ENCODE data around the gene PSME3IP1. TPM values are rescaled to one million over a fixed set of nuclear protein-coding genes. Genes with fewer than 3 reads are reported as not detected.

PSME3IP1 gene
- total and polyA plus RNA-seq, 2 experiments from 2014 or later, result 78.0 to 105 TPM

GRCh38 chr16:57185446-57185944 is 344 bp downstream of the PSME3IP1 start:
- peak overlapping the region; percentile 96 for H3K4me3 Mint-ChIP-seq
- H3K4me1 ChIP-seq (ENCODE audit: insufficient read depth), result peaks cover 30% of the 10 kb centered on the region

More at GRCh38 chr16:57185446-57185944, 344 bp downstream of the PSME3IP1 start:
- Histone ChIP-seq H3K4me3 (peak overlapping the region; percentile 97), H3F3A (replicated peaks; ENCODE audit: low read depth) (no peaks in the 10 kb centered on the region), H4K20me1 (replicated peaks; ENCODE audit: insufficient read depth) (peaks cover 10% of the 10 kb centered on the region), H3K36me3 (ENCODE audit: insufficient read depth) (no peaks in the 10 kb centered on the region), H3K27me3 (ENCODE audit: insufficient read depth) (no peaks in the 10 kb centered on the region), H2AFZ (peak overlapping the region; percentile 83; the same call in 1 of the 2 replicates), H3K9me2 (ENCODE audit: insufficient read depth) (no peaks in the 10 kb centered on the region), H3K4me2 (peak overlapping the region; percentile 99), H3K79me2 (replicated peaks; ENCODE audit: insufficient read depth) (peaks cover 85% of the 10 kb centered on the region), H3K27ac (ENCODE audit: low read depth) (peak overlapping the region; percentile 87)
- Mint-ChIP-seq H3K36me3 (ENCODE audit: low read depth) (no peaks in the 10 kb centered on the region), H3K4me1 (peaks cover 40% of the 10 kb centered on the region), H3K9me3 (no peaks in the 10 kb centered on the region), H3K27me3 (ENCODE audit: insufficient read depth, low read depth, poor library complexity) (peaks cover 14% of the 10 kb centered on the region), H3K27ac (peak overlapping the region; percentile 94)
- TF ChIP-seq CREB1 (CRISPR knock-in tag; IDR thresholded peaks at IDR 0.05; ENCODE audit: low read depth) (no peak), EZH2 (IDR thresholded peaks at IDR 0.05; ENCODE audit: low read depth, unreplicated experiment) (no peak), ZNF331 (CRISPR knock-in tag; IDR thresholded peaks at IDR 0.05; ENCODE audit: low read depth) (no peak), ZNF462 (CRISPR knock-in tag; IDR thresholded peaks at IDR 0.05) (no peak), ZNF114 (CRISPR knock-in tag; IDR thresholded peaks at IDR 0.05) (no peak), REST (IDR thresholded peaks at IDR 0.05; ENCODE audit: unreplicated experiment) (no peak), POLR2AphosphoS5 (IDR thresholded peaks at IDR 0.05; ENCODE audit: low read depth) (no peak), NANOG (IDR thresholded peaks at IDR 0.05; ENCODE audit: borderline replicate concordance) (no peak), JUNB (IDR thresholded peaks at IDR 0.05; ENCODE audit: unreplicated experiment) (no peak), ETS1 (IDR thresholded peaks at IDR 0.05) (no peak), STAT1 (IDR thresholded peaks at IDR 0.05; ENCODE audit: unreplicated experiment) (no peak), CTCF (conservative IDR thresholded peaks at IDR 0.05; ENCODE audit: low read depth in 2 of 2) (no peak), EZH2phosphoT487 (IDR thresholded peaks at IDR 0.05; ENCODE audit: unreplicated experiment) (no peak)
- peak; percentile 37 for ATAC-seq
- peak; percentile 57 for DNase-seq (ENCODE audit: low spot score)

Measured in GM23338 (cell line).